Measurements from ENCODE around the gene FHOD1.

DNA sequence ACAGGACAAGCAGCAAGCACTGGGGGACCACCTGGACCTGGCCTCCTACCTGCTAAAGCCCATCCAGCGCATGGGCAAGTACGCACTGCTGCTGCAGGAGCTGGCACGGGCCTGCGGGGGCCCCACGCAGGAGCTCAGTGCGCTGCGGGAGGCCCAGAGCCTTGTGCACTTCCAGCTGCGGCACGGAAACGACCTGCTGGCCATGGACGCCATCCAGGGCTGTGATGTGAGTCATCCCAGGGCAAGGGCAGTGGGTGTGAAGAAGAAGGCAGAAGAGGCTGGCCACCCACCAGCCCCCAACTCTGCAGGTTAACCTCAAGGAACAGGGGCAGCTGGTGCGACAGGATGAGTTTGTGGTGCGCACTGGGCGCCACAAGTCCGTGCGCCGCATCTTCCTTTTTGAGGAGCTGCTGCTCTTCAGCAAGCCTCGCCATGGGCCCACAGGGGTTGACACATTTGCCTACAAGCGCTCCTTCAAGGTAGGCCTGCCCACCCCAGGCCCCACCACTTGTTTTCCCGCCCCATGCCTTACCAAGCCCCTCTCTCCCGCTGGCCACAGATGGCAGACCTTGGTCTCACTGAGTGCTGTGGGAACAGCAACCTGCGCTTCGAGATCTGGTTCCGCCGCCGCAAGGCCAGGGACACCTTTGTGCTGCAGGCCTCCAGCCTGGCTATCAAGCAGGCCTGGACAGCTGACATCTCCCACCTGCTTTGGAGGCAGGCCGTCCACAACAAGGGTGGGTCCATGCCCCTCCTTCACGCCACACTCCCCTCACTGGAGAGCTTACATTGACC lies 39.4 kb upstream of the FHOD1 start:
- TF ChIP-seq, protein P1, sequence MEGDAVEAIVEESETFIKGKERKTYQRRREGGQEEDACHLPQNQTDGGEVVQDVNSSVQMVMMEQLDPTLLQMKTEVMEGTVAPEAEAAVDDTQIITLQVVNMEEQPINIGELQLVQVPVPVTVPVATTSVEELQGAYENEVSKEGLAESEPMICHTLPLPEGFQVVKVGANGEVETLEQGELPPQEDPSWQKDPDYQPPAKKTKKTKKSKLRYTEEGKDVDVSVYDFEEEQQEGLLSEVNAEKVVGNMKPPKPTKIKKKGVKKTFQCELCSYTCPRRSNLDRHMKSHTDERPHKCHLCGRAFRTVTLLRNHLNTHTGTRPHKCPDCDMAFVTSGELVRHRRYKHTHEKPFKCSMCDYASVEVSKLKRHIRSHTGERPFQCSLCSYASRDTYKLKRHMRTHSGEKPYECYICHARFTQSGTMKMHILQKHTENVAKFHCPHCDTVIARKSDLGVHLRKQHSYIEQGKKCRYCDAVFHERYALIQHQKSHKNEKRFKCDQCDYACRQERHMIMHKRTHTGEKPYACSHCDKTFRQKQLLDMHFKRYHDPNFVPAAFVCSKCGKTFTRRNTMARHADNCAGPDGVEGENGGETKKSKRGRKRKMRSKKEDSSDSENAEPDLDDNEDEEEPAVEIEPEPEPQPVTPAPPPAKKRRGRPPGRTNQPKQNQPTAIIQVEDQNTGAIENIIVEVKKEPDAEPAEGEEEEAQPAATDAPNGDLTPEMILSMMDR (IDR thresholded peaks at IDR 0.05) = no peak
- TF ChIP-seq EP300 (IDR thresholded peaks at IDR 0.05) = no peak

All from gastroesophageal sphincter (tissue), 3 donors.